Activated CD4-positive, alpha-beta T cell treated with anti-CD3 and anti-CD28 coated beads for 4 hours (primary cell): ENCODE results near the gene KCNMB1.

ENCODE experiments used
- DNase-seq, 2 donors: peaks; one replicate each; pipeline ENCODE4 v3.0.0-alpha.2; 2020

The KCNMB1 gene

GRCh38 chr5:170388818-170389549 is at the start of gene KCNMB1:
TSS of gene KCNMB1 (minus strand) at chr5:170389367. CDS start at chr5:170385447, 3,920 bp downstream.
- DNase-seq, result no peak

DNA sequence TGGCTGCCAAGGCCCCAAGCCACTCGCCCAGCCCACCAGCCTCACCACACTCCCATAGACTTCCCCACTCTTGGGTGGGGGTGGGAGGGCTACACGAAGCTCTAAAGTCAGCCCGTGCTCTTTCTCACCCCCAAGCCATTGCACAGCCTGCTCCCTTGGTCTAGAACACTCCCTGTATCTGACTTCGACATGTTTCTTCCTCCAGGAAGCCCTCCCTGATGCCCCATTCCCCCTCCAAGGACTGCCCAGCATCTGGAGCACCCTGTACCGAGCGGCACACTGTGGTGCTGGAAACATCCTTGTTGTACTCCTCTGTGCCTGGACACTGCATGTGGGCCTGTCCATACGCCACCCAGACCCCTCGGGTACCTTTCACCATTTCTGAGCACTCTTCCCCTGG is 49.4 kb upstream of the KCNMB1 start:
- DNase-seq, result no peak

DNA sequence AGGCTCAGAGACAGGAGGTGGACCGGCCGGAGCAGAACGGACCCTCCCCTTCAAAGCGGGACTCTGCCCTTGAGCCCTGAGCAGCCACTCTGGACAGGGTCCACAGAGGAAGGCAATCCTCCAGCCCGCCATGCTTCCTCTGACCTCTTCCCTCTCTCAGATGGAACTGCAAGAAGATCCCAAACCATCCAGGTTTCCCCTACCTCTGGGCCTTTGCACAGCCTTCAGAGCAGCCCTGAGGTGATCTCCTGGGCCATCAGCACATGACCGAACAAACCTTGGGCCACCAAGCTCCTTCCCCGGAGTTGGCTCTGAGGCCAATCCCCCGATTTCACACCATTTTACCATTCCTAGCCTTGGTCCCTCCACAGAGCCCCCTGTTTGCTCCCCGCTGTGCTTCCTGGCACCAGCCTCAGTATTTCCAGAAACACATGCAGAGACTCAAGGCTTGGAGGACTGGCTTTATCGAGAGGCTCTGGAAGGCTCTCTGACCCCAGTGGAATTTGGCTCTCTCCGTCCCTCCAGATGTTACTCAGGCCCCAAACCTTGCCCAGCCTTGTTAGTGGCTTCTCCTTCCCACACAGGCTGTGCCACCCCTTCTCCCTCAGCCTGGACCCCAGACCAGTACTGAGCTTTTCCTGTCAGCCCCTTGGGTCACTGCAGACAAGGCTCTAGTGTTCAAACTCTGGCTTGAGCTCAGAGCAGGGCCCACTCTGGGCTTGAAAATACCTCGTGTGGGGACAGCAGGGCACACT is 48.6 kb upstream of the KCNMB1 start:
- no peak for DNase-seq

GRCh38 chr5:170436335-170436734 is 47.2 kb upstream of the KCNMB1 start:
- no peak for DNase-seq

DNA sequence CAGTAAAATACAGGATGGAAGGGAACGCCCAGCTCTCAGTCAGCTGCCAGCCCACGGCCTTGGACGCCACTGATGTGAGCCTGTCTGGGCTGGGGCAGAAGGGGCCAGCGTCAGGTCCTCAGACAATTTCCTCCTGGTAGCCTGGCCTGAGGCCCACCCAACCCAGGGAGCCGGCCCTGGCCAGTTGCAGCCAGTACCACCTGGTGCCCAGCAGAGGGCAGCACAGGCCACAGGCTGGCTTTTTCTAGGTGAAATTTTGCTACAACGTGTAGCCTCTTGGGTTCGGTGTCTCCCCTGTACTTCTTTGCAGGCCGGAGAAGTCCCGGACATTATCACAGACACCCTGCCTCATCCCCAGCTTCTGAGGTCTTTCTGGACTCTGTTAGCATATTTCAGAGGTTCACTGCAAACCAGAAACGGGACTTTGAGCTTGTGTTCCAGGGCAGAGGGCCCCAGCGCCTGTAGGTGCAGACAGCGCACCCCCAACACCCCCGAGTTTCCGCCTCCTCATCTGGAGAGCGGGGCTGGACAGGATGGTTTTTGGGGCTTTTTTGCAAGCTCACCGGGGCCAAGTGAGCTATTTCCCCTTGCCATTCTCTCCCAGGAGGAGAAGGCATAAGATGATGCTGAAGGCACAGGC is 45.9 kb upstream of the KCNMB1 start:
- DNase-seq, result peak; percentile 40 to 45

GRCh38 chr5:170432669-170433068 is 43.5 kb upstream of the KCNMB1 start:
- no peak for DNase-seq

DNA sequence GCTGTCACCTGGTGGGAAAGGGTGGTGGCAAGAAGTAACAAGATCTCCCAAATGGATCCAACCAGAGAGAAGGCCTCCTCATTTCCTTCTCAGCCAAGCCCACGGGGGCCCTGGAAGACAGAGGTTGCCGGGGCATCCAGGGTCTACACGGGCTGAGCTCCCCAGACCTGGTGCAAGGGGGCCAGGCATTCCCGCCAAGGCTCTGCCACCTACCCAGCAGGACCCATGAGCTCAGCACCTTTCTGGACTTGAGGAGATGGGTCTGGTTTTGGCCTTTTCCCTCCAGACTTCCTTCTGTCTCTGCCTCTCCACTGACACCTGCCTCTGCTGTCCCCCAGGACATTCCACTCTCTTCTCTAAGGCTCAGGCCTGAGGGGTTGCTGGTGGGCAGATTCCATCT is 42.4 kb upstream of the KCNMB1 start:
- DNase-seq, result no peak

DNA sequence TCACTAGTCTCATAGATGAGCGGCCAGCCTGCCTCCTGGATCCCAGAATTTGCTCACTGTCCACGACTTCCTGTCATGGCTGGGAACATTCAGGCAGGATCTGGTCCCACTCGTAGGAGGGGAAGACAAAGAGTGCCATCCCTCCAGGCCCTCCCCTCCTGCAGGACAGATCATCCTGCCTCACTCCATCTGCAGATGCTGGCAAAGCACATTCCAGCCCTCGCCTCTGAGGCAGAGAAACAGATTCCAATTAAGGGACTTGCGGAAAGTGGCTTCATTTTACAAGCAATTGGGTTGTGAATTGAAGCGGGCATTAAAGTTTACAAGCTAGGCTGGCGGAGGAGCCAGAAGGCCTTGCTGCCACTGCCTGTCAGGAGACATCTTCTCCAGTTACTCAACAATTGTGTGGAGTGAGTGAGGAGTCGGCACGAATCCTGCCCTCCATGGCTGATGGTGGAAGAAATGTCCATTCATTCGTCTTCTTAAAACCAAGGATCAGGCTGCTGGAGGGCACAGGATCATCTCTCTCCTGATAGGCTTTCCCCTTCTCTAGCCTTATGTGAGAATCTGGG is 41.8 kb upstream of the KCNMB1 start:
- no peak for DNase-seq

DNA sequence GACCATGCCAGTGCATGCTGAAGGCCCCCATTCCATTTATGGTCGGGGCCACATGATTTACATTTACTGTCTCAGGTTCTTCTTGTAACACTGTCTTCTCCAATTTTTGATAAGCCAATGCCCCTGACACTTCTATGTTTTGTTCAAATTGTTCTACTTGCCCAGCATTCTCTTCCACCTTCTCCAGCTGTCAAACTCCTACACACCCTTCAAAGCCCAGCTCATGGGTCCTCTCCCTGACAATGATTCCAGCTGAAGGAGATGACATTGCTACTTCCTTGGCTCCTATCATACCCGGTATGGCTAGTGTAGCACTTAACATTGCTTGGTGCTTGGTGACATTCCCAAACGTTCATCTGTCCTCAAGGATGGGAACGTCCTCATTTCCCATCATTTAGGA is 41.1 kb upstream of the KCNMB1 start:
- no peak for DNase-seq

GRCh38 chr5:170429014-170429413 is 39.8 kb upstream of the KCNMB1 start:
- DNase-seq, result no peak

- DNase-seq, result no peak
Measured at GRCh38 chr5:170427672-170428236, 38.6 kb upstream of the KCNMB1 start.

DNA sequence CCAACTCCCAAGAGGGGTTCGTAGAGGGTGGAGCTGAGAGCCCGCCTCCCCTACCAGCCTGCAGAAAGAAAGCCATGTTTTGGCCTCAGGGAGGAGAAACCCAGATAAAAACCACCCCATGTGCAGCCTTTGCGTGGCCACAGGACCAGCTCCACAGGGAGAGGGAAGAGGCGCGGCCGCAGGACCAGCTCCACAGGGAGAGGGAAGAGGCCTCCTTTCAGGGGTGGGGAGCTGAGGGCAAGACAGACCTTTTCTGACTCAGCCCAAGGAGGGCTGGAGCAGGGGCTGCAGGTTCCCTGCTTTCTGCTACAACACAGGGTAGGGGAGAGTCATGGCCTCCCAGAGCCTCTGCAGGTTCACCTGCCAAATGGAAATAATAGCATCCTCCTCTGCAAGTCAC is 37.6 kb upstream of the KCNMB1 start:
- no peak for DNase-seq

DNA sequence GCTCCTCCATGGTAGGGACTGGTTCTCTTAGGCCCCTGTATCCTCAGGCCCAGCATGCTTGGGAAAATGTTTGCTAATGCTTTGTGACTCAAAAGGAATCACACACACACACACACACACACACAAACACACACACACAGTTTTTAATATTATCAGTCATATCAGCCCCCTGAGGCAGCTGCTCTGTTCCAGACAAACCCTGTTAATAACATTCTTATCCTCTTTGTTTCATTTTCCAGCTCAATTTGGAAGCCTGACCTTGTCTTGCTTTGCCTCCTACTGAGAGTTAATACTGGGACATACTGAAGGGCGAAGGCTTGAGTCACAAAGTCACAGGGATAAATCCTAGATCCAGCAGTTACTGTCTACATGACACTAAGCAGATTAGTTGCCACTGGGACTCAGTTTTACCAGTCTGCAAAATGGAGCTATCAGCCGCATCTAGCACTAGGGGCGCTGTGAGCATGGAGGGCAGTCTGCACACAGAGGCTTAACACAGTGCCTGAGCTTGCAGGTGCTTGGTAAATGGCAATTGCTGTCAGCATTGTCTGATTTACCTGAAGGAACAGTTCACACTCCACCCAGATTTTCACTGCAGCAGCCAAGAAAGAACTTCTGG is 37.1 kb upstream of the KCNMB1 start:
- no peak for DNase-seq

GRCh38 chr5:170425731-170426130 is 36.6 kb upstream of the KCNMB1 start:
- no peak for DNase-seq

GRCh38 chr5:170424629-170425028 is 35.5 kb upstream of the KCNMB1 start:
- no peak for DNase-seq

DNA sequence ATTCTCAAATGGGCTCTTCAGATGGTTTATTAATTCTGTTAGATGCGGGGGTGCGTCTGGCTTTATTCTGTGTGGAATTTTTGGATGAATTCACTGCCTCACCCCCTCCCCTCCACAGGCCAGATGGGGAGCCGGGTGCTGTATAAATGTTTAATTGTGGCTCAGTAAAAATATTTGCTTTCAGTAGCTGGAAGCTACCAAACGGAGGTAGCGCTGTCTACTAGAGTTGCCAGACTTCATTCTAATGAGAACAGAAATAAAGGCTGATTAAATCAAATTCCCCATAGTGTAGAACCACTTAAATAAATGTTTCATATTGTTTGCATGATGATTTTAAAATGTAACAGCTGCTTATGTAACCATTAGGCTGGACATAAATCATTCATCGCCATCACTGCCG is 34.5 kb upstream of the KCNMB1 start:
- no peak for DNase-seq

DNA sequence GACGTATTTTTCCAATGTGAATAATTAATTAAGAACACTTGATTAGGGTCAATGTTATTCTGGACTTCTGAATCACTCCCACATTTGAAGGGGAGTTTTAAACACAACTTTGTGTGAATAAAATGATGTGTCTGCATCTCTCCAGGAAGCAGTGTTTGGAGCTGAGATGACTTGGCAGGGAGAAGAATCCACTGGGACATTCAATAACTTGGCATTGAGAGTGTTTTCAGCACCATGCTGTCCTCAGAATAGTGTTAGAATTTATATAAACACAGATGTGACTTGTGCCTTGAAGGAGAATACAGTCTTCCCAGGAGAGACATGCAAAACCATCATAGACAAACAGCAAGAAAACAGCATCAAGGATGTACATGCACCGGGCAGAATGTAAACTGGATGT is 32.7 kb upstream of the KCNMB1 start:
- DNase-seq, result no peak

DNA sequence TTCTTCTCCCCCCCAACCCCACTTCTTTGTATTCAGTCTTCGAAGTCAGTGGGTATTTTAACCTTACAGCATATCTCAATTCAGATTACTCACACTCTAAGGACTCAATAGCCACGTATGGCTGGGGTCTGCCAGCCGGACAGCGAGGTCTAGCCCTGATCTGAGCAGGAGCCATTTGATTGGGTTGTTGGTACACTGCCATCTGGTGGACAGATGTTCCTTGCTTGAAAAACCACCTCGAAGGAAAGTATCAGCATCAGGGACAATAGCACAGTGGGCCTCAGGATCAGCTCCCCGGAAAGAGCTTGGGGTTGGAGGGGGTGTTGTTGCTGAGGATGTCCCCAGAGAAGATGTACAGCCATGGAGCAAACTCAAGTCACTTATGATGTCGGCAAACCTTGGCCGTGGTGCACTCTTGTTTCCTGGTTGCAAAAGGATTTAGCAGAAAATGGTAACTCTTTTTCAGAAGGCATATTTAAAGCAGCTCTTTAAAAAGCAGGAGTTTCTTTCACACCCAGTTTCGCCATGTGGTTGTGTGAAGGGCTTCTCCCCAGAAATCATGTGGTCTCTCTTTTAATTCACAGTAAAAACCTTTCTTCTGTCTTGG is 31.7 kb upstream of the KCNMB1 start:
- DNase-seq, result peak; percentile 49 to 64

- DNase-seq, result no peak
Measured at GRCh38 chr5:170419643-170420042, 30.5 kb upstream of the KCNMB1 start.

DNA sequence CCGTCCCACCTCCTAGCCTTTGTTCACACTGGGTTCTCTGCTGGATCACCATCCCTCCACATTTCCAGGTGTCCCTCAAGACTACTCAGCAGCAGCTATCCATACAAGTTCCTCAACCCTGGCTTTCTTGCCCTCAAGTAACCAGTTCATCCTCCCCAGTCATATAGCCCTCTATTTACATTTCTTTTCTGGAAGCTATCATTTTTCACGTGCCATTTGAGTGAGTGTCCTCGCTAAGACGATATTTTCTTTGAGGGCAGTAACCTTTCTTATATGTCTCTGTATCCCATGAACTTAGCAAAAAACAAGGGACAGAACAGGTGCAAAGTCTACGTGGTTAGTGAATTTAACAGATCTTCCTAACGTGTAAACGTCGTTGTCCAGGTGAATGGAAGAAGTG is 29.6 kb upstream of the KCNMB1 start:
- DNase-seq, result no peak

DNA sequence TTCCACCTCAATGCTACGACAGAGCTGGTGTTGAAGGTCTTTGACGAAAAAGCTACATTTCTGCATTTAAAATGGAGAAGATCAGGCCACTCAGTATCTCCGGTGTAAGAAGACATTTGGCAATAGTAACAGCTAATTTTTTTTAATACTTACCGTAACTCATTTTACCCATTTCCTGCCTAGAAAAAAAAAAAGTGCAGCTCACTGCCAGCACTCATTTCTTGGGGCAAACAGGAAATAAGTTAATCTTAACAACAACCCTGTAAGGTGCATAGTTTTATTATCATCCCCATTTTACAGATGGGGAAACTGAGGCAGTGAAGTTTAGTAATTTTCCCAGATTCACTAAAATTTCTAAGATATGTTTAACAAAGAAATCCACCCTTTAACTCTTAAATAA is 27.4 kb upstream of the KCNMB1 start:
- DNase-seq, result no peak

GRCh38 chr5:170414786-170415185 is 25.6 kb upstream of the KCNMB1 start:
- no peak for DNase-seq
